HCT116 (cell line): Measurements from ENCODE around the gene PLB1. TPM values are rescaled to one million over a fixed set of nuclear protein-coding genes. Genes with fewer than 3 reads are reported as not detected.

Source experiments
- ATAC-seq: fragments of 200-7000 bp; cut with Tn5 transposase; 2 replicates; pipeline ENCODE4 v1.9.1; 2020; ENCODE audit warnings: mild to moderate bottlenecking, moderate library complexity
- BruUV-seq: library from RNA; stranded (reverse); fragments of 400-500 nt; replicated peaks from 2 replicates; lab custom pipeline; 2021; lab: Mats Ljungman, UMichigan
- CTCF ChIA-PET: fragments of 300-600 bp; sonication (Branson Sonifier 250); formaldehyde crosslinking; loops from one replicate; lab custom pipeline; 2021; ENCODE audit warnings: antibody characterized with exemption; lab: Charles Lee
- POLR2A ChIA-PET: fragments of 300-600, 350-600 bp; sonication (Branson Sonifier 250); formaldehyde crosslinking; loops from one replicate; lab custom pipeline; 2021; ENCODE audit warnings: antibody characterized with exemption; lab: Charles Lee
- RAD21 ChIA-PET, 2 experiments: fragments of 300-600 bp; sonication (Branson Sonifier 250); formaldehyde crosslinking; loops; one replicate each; lab custom pipeline; 2023; ENCODE audit warnings: low total read pairs in 2 of 2; ENCODE audit not compliant: uncharacterized antibody in 2 of 2, unreplicated experiment in 2 of 2, low non-redundant PET in 1 of 2; lab: Charles Lee
- DNase-seq: peaks from one replicate; pipeline ENCODE4 v3.0.0-alpha.2; 2010; ENCODE audit warnings: low read depth, low spot score
- H2AFZ ChIP-seq: fragments of 200-600 bp; shearing (Covaris generic), sonication (generic); 2 replicates; pipeline ENCODE4 v1.6.1; 2017; ENCODE audit warnings: low read depth, mixed run types, mixed read lengths, antibody characterized with exemption, low read length; ENCODE audit not compliant: poor library complexity, severe bottlenecking
- H3K27ac ChIP-seq: 2 replicates; pipeline ENCODE4 v1.5.1; 2012; ENCODE audit warnings: low read depth, low read length
- H3K27me3 ChIP-seq: fragments of 200-600 bp; sonication (generic); 2 replicates; pipeline ENCODE4 v1.6.1; 2016; ENCODE audit warnings: mixed run types, low read length, mixed read lengths; ENCODE audit not compliant: insufficient read depth
- H3K36me3 ChIP-seq, 2 experiments: fragments of 200-500 bp in 1 of 2; fragments of 200-600 bp in 1 of 2; sonication (Bioruptor generic) in 1 of 2; sonication (generic) in 1 of 2; 2 replicates each; pipeline versions ENCODE4 v1.5.1 to v1.6.1; 2014 to 2016; ENCODE audit warnings: low read length in 2 of 2, inconsistent platforms in 1 of 2, mixed read lengths in 1 of 2, mixed run types in 1 of 2; ENCODE audit not compliant: insufficient read depth in 2 of 2, control insufficient read depth in 1 of 2
- H3K4me1 ChIP-seq, 2 experiments: fragments of 200-600 bp in 1 of 2; sonication (generic) in 1 of 2; 2 replicates each; pipeline versions ENCODE4 v1.5.1 to v1.6.1; 2012 to 2017; ENCODE audit warnings: low read length in 2 of 2, inconsistent platforms in 1 of 2, mild to moderate bottlenecking in 1 of 2, mixed read lengths in 1 of 2, mixed run types in 1 of 2, moderate library complexity in 1 of 2; ENCODE audit not compliant: insufficient read depth in 2 of 2, control insufficient read depth in 1 of 2
- H3K4me2 ChIP-seq: fragments of 200-600 bp; sonication (generic); 2 replicates; pipeline ENCODE4 v1.6.1; 2017; ENCODE audit warnings: mixed run types, low read length, mixed read lengths
- H3K4me3 ChIP-seq, 2 experiments: fragments of 200-600 bp in 1 of 2; sonication (generic) in 1 of 2; replicated peaks in 1 of 2; 2 replicates each; pipeline ENCODE4 v1.5.1; 2011 to 2016; ENCODE audit warnings: low read length in 2 of 2, control low read depth in 1 of 2, low read depth in 1 of 2, mild to moderate bottlenecking in 1 of 2, mixed read lengths in 1 of 2, mixed run types in 1 of 2
- H3K79me2 ChIP-seq: fragments of 200-600 bp; sonication (generic); 2 replicates; pipeline ENCODE4 v1.6.1; 2017; ENCODE audit warnings: mild to moderate bottlenecking, mixed run types, low read length, moderate library complexity, mixed read lengths; ENCODE audit not compliant: insufficient read depth
- H3K9ac ChIP-seq: fragments of 200-600 bp; sonication (generic); 2 replicates; pipeline ENCODE4 v1.6.1; 2016; ENCODE audit warnings: low read length, mixed read lengths
- H3K9me2 ChIP-seq: fragments of 200-600 bp; sonication (generic), shearing (Covaris generic); 2 replicates; pipeline ENCODE4 v1.6.1; 2017; ENCODE audit warnings: mixed run types, mild to moderate bottlenecking, moderate library complexity; ENCODE audit not compliant: insufficient read depth
- H3K9me3 ChIP-seq, 2 experiments: fragments of 200-500 bp in 1 of 2; fragments of 200-600 bp in 1 of 2; sonication (Bioruptor generic) in 1 of 2; sonication (generic) in 1 of 2; 2 replicates each; pipeline ENCODE4 v1.6.1; 2014 to 2017; ENCODE audit warnings: low read length in 2 of 2, mixed read lengths in 2 of 2, inconsistent platforms in 1 of 2, low read depth in 1 of 2, mild to moderate bottlenecking in 1 of 2, mixed run types in 1 of 2, moderate library complexity in 1 of 2; ENCODE audit not compliant: control insufficient read depth in 1 of 2, insufficient read depth in 1 of 2
- H4K20me1 ChIP-seq: fragments of 200-600 bp; sonication (generic), shearing (Covaris generic); 2 replicates; pipeline ENCODE4 v1.6.1; 2017; ENCODE audit warnings: mixed run types, mild to moderate bottlenecking, moderate library complexity; ENCODE audit not compliant: insufficient read depth
- CBX3 ChIP-seq: IDR thresholded peaks from 2 replicates; pipeline ENCODE4 v1.6.1; 2012; ENCODE audit warnings: low read depth
- CEBPB ChIP-seq: IDR thresholded peaks from 2 replicates; pipeline ENCODE4 v1.6.1; 2012; ENCODE audit warnings: low read depth
- CTCF ChIP-seq, 3 experiments: fragments of 200-600 bp in 1 of 3; sonication (generic) in 1 of 3; IDR thresholded peaks in 2 of 3; conservative IDR thresholded peaks in 1 of 3; 2 replicates each; pipeline ENCODE4 v1.5.1; 2012 to 2017; ENCODE audit warnings: low read depth in 2 of 3, low read length in 2 of 3, antibody characterized with exemption in 1 of 3, borderline replicate concordance in 1 of 3, control low read depth in 1 of 3, mild to moderate bottlenecking in 1 of 3, mixed read lengths in 1 of 3, mixed run types in 1 of 3, moderate library complexity in 1 of 3; ENCODE audit not compliant: insufficient read depth in 1 of 3
- EGR1 ChIP-seq: IDR thresholded peaks from 2 replicates; pipeline ENCODE4 v1.6.1; 2012; ENCODE audit warnings: low read depth
- EZH2phosphoT487 ChIP-seq: fragments of 200-600 bp; IDR thresholded peaks from 2 replicates; pipeline ENCODE4 v1.6.1; 2018; ENCODE audit warnings: antibody characterized with exemption, borderline replicate concordance
- FOSL1 ChIP-seq: IDR thresholded peaks from 2 replicates; pipeline ENCODE4 v1.6.1; 2012; ENCODE audit warnings: low read depth
- MAX ChIP-seq: IDR thresholded peaks from 2 replicates; pipeline ENCODE4 v1.6.1; 2012
- POLR2A ChIP-seq: IDR thresholded peaks from 2 replicates; pipeline ENCODE4 v1.7.0; 2011; ENCODE audit warnings: borderline replicate concordance; ENCODE audit not compliant: insufficient read depth, insufficient read length; ENCODE audit errors: extremely low read depth
- POLR2AphosphoS5 ChIP-seq: IDR thresholded peaks from 2 replicates; pipeline ENCODE4 v1.6.1; 2011; ENCODE audit warnings: mild to moderate bottlenecking, low read depth, low read length, moderate library complexity
- SIN3A ChIP-seq: IDR thresholded peaks from 2 replicates; pipeline ENCODE4 v1.6.1; 2012; ENCODE audit warnings: low read depth
- SP1 ChIP-seq: IDR thresholded peaks from 2 replicates; pipeline ENCODE4 v1.6.1; 2012; ENCODE audit warnings: low read depth
- SRF ChIP-seq: IDR thresholded peaks from 2 replicates; pipeline ENCODE4 v1.6.1; 2012; ENCODE audit warnings: low read depth
- YY1 ChIP-seq: IDR thresholded peaks from 2 replicates; pipeline ENCODE4 v1.6.1; 2011; ENCODE audit warnings: low read length, low read depth, moderate library complexity, mild to moderate bottlenecking; ENCODE audit not compliant: insufficient replicate concordance; ENCODE audit errors: extremely low read depth
- ZBTB33 ChIP-seq: IDR thresholded peaks from 2 replicates; pipeline ENCODE4 v1.6.1; 2011; ENCODE audit warnings: mild to moderate bottlenecking, low read length, moderate library complexity; ENCODE audit not compliant: insufficient replicate concordance; ENCODE audit errors: extremely low read depth
- ZNF274 ChIP-seq: fragments of 200-500 bp; sonication (Bioruptor generic); IDR thresholded peaks from 2 replicates; pipeline ENCODE4 v1.6.1; 2014; ENCODE audit warnings: mild to moderate bottlenecking, low read depth, low read length, inconsistent platforms
- intact Hi-C: fragments of 100-400 bp; cut with micrococcal nuclease; formaldehyde crosslinking; loops from 2 replicates; pipeline ENCODE4 v1.10.0; 2022
- total RNA-seq: library from RNA; stranded (reverse); gene quantifications from one replicate; pipeline ENCODE4 v1.2.1, GENCODE V29; 2021; ENCODE audit not compliant: unreplicated experiment
- TF ChIP-seq, protein P1 (sequence below): IDR thresholded peaks from 2 replicates; pipeline ENCODE4 v1.6.1; 2012; ENCODE audit warnings: low read depth
- TF ChIP-seq, protein P2 (sequence below): IDR thresholded peaks from 2 replicates; pipeline ENCODE4 v1.6.1; 2012

The PLB1 gene
- total RNA-seq, 1 experiment from 2014 or later = 0.49 TPM

DNA sequence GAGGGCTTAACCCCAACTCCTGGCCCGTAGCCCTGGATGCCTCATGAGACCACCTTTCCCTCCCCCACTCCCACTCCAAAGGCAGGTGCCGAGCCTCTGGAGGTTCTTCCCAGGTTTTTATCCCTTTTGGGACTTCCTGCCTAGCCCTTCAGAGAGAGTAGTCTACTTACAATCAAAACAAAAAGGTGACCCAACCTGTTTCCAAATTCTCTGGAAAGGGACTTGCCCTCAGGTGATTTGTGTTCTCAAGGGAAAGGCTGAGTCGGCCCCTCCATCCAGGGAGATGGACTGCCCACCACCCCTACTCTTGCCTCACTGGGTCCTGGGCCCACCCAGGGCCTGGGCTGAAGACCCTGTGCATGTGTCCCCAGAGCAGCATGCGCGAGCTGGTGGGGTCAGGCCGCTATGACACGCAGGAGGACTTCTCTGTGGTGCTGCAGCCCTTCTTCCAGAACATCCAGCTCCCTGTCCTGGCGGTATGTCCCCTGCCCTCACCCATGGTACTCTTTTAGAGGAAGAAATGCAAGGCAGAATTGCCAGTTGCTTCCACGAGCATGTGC is 108.5 kb downstream of the PLB1 start:
- intact Hi-C loops = no loop called here
- BruUV-seq = no TSS peak

More for the DNA sequence above, 108.5 kb downstream of the PLB1 start:
- DNase-seq (no peak), ATAC-seq (no peak)
- no peaks in the 10 kb centered on the region for H3K36me3 ChIP-seq
- H3K79me2 ChIP-seq = no peaks in the 10 kb centered on the region
- RAD21 ChIA-PET = no interaction called here
- H3K27ac ChIP-seq = no peak overlapping the region
- TF ChIP-seq CEBPB = no peak
- TF ChIP-seq CBX3 = no peak
- no peak for TF ChIP-seq ZBTB33
- TF ChIP-seq POLR2AphosphoS5 = no peak
- TF ChIP-seq SP1 = no peak
- TF ChIP-seq, protein P1, sequence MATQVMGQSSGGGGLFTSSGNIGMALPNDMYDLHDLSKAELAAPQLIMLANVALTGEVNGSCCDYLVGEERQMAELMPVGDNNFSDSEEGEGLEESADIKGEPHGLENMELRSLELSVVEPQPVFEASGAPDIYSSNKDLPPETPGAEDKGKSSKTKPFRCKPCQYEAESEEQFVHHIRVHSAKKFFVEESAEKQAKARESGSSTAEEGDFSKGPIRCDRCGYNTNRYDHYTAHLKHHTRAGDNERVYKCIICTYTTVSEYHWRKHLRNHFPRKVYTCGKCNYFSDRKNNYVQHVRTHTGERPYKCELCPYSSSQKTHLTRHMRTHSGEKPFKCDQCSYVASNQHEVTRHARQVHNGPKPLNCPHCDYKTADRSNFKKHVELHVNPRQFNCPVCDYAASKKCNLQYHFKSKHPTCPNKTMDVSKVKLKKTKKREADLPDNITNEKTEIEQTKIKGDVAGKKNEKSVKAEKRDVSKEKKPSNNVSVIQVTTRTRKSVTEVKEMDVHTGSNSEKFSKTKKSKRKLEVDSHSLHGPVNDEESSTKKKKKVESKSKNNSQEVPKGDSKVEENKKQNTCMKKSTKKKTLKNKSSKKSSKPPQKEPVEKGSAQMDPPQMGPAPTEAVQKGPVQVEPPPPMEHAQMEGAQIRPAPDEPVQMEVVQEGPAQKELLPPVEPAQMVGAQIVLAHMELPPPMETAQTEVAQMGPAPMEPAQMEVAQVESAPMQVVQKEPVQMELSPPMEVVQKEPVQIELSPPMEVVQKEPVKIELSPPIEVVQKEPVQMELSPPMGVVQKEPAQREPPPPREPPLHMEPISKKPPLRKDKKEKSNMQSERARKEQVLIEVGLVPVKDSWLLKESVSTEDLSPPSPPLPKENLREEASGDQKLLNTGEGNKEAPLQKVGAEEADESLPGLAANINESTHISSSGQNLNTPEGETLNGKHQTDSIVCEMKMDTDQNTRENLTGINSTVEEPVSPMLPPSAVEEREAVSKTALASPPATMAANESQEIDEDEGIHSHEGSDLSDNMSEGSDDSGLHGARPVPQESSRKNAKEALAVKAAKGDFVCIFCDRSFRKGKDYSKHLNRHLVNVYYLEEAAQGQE = no peak
- no peak for TF ChIP-seq EZH2phosphoT487
- TF ChIP-seq YY1 = no peak
- TF ChIP-seq SRF = no peak
- no peak for TF ChIP-seq SIN3A
- no peak for TF ChIP-seq CTCF (IDR thresholded peaks at IDR 0.05 in 2 of 3, conservative IDR thresholded peaks at IDR 0.05 in 1 of 3; ENCODE audit: borderline replicate concordance in 1 of 3, insufficient read depth in 1 of 3, low read depth in 2 of 3, low read length in 2 of 3)
- TF ChIP-seq ZNF274 = no peak
- TF ChIP-seq FOSL1 = no peak
- TF ChIP-seq EGR1 = no peak
- no peak for TF ChIP-seq POLR2A
- TF ChIP-seq, protein P2, sequence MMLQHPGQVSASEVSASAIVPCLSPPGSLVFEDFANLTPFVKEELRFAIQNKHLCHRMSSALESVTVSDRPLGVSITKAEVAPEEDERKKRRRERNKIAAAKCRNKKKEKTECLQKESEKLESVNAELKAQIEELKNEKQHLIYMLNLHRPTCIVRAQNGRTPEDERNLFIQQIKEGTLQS = no peak
- TF ChIP-seq MAX = no peak
- CTCF ChIA-PET = interaction anchor here (0.7 kb wide), 1 partner anchor 1129 kb away, joined by 3 read pairs; no protein-coding TSS in a partner anchor
- no peak overlapping the region for H2AFZ ChIP-seq
- POLR2A ChIA-PET = no interaction called here
- H4K20me1 ChIP-seq = no peaks in the 10 kb centered on the region
- no peak overlapping the region for H3K4me2 ChIP-seq
- H3K4me1 ChIP-seq = peaks cover 0 to 3% of the 10 kb centered on the region in 2 experiments; a peak in 1 of 4 replicates
- no peak overlapping the region for H3K4me3 ChIP-seq
- H3K9me2 ChIP-seq = no peaks in the 10 kb centered on the region
- H3K9ac ChIP-seq = no peak overlapping the region
- H3K9me3 ChIP-seq = no peaks in the 10 kb centered on the region
- H3K27me3 ChIP-seq = no peaks in the 10 kb centered on the region
